GDM1 (cell line): ENCODE results near the gene CIDEC.

Experiments
- DNase-seq: peaks from one replicate; lab custom pipeline; 2025; lab: John Stamatoyannopoulos, UW

Gene CIDEC

GRCh38 chr3:9879830-9880549 lies at the start of gene CIDEC:
CIDEC (minus strand) TSS chr3:9880253; CDS start chr3:9878486, 1,767 bp downstream.
- DNase-seq: no peak

GRCh38 chr3:9928158-9928557 lies 48.1 kb upstream of the CIDEC start:
- DNase-seq: no peak

GRCh38 chr3:9918261-9919038 lies 38.4 kb upstream of the CIDEC start:
- DNase-seq: no peak

- DNase-seq: no peak
Measured at GRCh38 chr3:9917820-9918219, 37.8 kb upstream of the CIDEC start.

GRCh38 chr3:9916734-9917680 lies 37.0 kb upstream of the CIDEC start, which contains the start of gene IL17RC:
IL17RC (plus strand) TSS chr3:9917098; CDS start chr3:9917316, 218 bp downstream.
- DNase-seq: no peak

- no peak for DNase-seq
Measured at GRCh38 chr3:9916346-9916733, 36.3 kb upstream of the CIDEC start.

GRCh38 chr3:9915254-9916141 lies 35.4 kb upstream of the CIDEC start:
- no peak for DNase-seq

- no peak for DNase-seq
Measured at GRCh38 chr3:9914559-9915253, 34.7 kb upstream of the CIDEC start.

GRCh38 chr3:9914011-9914410 lies 34.0 kb upstream of the CIDEC start:
- DNase-seq: no peak

GRCh38 chr3:9913601-9914000 lies 33.5 kb upstream of the CIDEC start:
- DNase-seq: no peak

GRCh38 chr3:9912294-9912935 lies 32.4 kb upstream of the CIDEC start:
- no peak for DNase-seq

GRCh38 chr3:9911863-9912262 lies 31.8 kb upstream of the CIDEC start:
- no peak for DNase-seq

GRCh38 chr3:9909221-9910013 lies 29.4 kb upstream of the CIDEC start:
- no peak for DNase-seq

GRCh38 chr3:9908286-9908685 lies 28.2 kb upstream of the CIDEC start:
- DNase-seq: no peak

- DNase-seq: no peak
Measured at GRCh38 chr3:9906480-9906879, 26.4 kb upstream of the CIDEC start.

GRCh38 chr3:9903904-9904303 lies 23.9 kb upstream of the CIDEC start:
- no peak for DNase-seq

- DNase-seq: no peak
Measured at GRCh38 chr3:9903238-9903624, 23.2 kb upstream of the CIDEC start.

- DNase-seq: peak; percentile 58
Measured at GRCh38 chr3:9902372-9903237, 22.6 kb upstream of the CIDEC start, which contains the start of gene IL17RE. IL17RE (plus strand) TSS chr3:9902848; CDS start chr3:9902933, 85 bp downstream.
